ENCODE results near the gene FLOT1.

Gene FLOT1

GRCh38 chr6:30689022-30689865 lies 53.2 kb downstream of the FLOT1 start:
- no peak for DNase-seq (ENCODE audit: low read depth)
- TF ChIP-seq CTCF (conservative IDR thresholded peaks at IDR 0.05; ENCODE audit: low read depth, low read length) = no peak
- H3K4me3 ChIP-seq (ENCODE audit: low read depth, low read length) = no peak overlapping the region

- no peak for TF ChIP-seq CTCF (conservative IDR thresholded peaks at IDR 0.05; ENCODE audit: low read depth, low read length)
- DNase-seq (ENCODE audit: low read depth) = no peak
Observed at GRCh38 chr6:30688569-30688968, 53.9 kb downstream of the FLOT1 start.

GRCh38 chr6:30687659-30688431 lies 54.6 kb downstream of the FLOT1 start:
- H3K4me3 ChIP-seq (ENCODE audit: low read depth, low read length) = peak overlapping the region; percentile 89
- peak; percentile 41 for TF ChIP-seq CTCF (conservative IDR thresholded peaks at IDR 0.05; ENCODE audit: low read depth, low read length)
- DNase-seq (ENCODE audit: low read depth) = peak; percentile 48

More at GRCh38 chr6:30688569-30688968, 53.9 kb downstream of the FLOT1 start:
- no peak overlapping the region for H3K4me3 ChIP-seq (ENCODE audit: low read depth, low read length)

- peak; percentile 94 for DNase-seq (ENCODE audit: low read depth)
- peak overlapping the region; percentile 89 for H3K4me3 ChIP-seq (ENCODE audit: low read depth, low read length)
- TF ChIP-seq CTCF (conservative IDR thresholded peaks at IDR 0.05; ENCODE audit: low read depth, low read length) = no peak
Observed at GRCh38 chr6:30686908-30687658, 55.4 kb downstream of the FLOT1 start.

- no peak for TF ChIP-seq CTCF (conservative IDR thresholded peaks at IDR 0.05; ENCODE audit: low read depth, low read length)
- peak; percentile 57 for DNase-seq (ENCODE audit: low read depth)
- H3K4me3 ChIP-seq (ENCODE audit: low read depth, low read length) = peak within 1 kb of the TSS; percentile 89
Observed at GRCh38 chr6:30686009-30686907, 56.2 kb downstream of the FLOT1 start, which contains the start of gene PPP1R18. TSS of gene PPP1R18 (minus strand) at chr6:30686645. CDS start at chr6:30686018, 627 bp downstream.

All from choroid plexus epithelial cell (primary cell).